HG03342 (cell line): Measurements from ENCODE around the gene PRPF40B.

Experiments
- ATAC-seq: cut with Tn5 transposase; IDR thresholded peaks from one replicate; pipeline ENCODE4 v1.9.1; 2021; ENCODE audit warnings: mild to moderate bottlenecking, moderate library complexity; ENCODE audit not compliant: unreplicated experiment

PRPF40B gene

DNA sequence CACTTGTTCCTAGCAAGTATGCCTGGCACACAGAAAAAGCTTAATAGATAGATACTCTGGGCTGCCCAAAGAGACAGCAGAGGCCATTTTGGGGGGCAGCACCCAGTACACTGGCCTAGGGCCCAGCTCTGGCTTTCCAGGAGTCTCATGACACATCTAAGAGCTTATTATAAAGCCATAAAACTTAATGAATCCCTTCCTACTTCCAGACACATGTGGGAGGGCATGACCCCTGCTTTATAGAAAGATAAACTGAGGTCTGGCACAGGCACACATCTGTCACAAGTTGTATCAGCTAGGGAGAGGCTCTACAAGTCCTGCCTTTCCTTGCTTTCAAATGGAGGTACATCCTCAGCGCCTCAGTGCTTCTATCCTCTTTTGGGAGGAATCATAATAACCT is 56.7 kb downstream of the PRPF40B start:
- ATAC-seq = no peak

DNA sequence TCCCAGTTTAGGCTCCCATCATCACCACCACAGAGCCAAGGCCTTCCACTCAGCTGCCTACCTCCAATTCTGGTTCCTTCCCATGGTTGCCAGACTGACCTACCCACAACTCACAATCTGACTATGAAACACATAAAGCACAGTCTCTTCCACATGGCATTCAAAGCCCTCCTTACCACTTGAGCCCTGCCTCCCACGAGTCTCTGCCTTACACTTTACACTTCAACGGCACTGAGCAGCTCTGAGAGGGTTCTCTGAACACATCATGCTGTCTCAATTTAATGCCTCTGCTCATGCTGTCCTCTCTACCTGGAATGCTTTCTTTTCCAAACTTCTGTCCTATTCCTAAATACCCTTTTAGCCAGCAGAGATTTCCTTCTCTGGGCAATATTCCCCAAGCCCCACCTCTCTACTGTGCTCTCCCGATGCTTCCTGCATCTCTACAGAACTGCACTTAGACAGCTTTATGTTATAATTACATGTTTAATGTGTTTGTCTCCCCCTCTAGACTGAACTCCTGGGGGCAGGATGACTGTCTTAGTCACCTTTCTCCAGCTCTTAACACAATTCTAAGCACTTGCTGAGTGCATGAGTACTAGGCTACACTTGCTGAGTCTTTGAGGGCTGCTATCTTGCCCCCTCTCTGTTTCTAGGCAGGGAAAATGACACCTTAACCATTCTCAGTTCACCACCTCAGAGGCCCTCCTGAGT is 60.4 kb downstream of the PRPF40B start:
- ATAC-seq = no peak

DNA sequence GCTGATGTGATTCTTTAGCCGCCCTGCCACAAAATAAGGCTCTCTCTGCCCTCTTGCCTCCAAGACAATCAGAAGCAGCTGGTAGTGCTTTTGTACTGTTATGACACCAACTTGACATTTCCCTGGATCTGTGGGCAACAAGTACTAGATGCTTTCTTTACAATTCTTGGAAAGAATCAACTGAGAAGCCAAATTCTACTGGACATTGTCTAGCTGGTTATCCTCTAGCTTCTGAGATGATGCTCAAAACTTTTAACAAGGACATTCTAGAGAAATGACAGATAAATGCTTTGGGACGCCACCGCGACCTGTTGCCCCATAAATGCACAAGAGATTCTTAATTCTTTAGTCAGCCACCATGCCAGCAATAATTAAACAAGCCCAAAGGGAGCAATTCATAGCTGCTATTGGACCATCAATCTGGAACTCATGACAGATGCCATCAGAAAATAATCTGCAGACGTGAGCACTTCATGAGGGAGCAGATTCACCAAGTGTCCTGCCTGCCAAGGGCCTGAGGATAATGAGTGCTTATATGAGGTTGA is 61.0 kb downstream of the PRPF40B start:
- no peak for ATAC-seq

DNA sequence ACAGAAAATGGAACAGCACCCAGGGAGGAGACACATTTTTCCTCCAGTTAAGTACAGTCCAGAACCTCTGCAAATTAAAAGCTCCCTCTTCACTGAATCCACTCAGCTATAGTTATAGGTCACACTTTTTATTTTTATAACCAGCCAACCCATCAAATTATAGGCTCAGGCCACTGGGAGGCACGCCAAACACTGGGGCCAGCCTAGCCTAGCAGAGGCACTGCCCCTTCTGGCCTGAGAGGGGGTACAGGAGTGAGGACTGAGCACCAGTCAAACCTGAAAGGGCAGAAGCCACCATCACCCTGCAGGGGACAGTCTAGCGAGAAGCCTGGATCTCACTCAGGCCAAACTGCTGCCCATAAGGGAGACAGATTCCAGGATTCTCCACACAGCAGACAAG is 64.6 kb downstream of the PRPF40B start:
- no peak for ATAC-seq

DNA sequence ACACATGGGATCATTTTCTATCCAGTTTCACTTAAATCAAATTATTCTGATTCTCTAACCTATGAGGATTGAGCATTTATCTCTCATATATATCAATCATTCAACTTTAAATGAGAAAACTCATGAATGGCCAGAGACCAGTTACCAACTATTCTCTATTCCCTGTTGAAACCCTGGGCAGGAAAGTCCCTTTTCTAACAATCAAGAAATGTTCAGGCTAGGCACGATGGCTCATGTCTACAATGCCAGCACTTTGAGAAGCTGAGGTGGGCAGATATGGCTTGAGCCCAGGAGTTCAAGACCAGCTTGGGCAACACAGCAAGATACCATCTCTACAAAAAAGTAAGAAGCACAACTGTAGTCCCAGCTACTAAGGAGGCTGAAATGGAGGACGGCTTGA is 65.9 kb downstream of the PRPF40B start:
- no peak for ATAC-seq

DNA sequence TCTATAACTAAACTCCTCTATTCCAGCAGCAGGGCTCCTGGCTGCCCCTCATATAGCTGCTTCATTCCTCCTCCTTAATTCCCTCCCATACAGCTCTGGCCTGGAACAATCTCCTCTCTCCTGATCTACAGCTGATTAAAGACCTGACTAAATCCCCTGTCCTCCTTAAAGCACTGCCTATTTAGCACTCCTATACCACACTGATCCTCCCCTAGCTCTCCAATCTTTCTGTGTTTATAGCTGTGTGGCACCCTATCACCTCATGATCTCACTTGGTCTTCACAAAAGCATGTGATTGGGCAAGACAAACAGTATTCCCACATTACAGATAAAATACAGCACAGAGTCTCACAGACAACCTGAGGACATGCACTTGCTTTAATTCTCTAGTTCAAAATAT is 66.4 kb downstream of the PRPF40B start:
- no peak for ATAC-seq

DNA sequence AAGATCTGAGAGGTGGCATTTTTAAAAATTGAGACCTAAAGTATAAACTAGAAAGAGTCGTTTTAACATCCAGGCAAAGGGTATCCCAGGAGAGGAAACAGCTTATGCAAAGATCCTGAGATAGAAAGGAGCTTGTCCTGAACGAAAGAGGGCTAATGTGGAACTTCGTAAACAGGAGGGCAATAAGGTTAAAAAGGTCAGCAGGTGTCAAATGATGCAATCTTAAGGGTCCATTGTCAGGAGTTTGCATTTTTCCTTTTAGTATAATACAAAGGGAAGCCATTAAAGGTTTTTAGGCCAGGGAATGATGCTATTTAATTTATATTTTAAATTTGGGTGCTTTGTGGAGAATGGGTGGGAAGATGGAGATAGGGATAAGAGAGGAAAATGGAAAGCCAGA is 69.5 kb downstream of the PRPF40B start:
- ATAC-seq = no peak

DNA sequence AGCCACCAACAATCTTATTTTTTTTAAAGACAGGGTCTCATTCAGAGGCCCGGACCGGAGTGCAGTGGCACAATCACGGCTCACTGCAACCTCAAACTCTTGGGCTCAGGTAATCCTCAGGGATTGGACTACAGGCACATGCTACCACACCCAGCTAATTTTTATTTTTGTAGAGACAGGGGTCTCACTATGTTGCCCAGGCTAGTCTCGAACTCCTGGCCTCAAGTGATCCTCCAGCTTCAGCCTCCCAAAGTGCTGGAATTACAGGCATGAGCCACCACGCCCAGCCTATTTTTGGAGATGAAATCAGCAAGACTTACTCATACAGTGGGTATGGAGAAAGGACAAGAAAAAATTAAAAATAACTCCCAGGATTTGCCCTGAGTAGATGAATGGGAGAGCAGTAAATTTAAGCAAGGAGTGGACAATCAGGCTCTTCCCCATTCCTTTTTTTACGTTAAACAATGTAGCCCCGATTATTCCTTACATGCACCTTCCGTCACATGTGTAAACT is 70.6 kb downstream of the PRPF40B start:
- ATAC-seq = no peak
